Glomerular endothelial cell (primary cell): ENCODE measurements around the gene EPN2. TPM values are rescaled to one million over a fixed set of nuclear protein-coding genes. Genes with fewer than 3 reads are reported as not detected.

Source experiments
- DNase-seq: peaks from one replicate; pipeline ENCODE4 v3.0.0-alpha.2; 2011; ENCODE audit warnings: low read depth, low spot score; ENCODE audit errors: extremely low read depth
- total RNA-seq: library from RNA; depleted of rRNA; stranded (reverse); fragments of >200 nt; gene quantifications from 2 replicates; pipeline ENCODE4 v1.2.3, GENCODE V29; 2015

EPN2 gene
- total RNA-seq, 1 donor from 2014 or later = 53.4 TPM

DNA sequence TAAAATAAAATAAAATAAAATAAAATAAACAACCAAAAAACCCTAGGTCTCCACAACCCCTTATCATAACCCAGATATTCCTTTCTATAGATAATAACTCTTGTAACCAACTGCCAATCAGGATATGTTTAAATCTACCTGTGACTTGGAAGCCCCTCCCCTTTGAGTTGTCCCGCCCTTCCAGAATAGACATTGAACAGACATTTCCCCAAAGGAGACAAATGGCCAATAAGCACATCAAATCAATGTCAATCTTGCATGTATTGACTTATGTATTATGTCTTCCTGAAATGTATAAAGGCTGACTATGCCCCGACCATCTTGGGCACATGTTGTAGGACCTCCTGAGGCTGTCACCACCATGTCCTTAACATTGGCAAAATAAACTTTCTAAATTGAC lies 139.6 kb downstream of the EPN2 start:
- DNase-seq = no peak

DNA sequence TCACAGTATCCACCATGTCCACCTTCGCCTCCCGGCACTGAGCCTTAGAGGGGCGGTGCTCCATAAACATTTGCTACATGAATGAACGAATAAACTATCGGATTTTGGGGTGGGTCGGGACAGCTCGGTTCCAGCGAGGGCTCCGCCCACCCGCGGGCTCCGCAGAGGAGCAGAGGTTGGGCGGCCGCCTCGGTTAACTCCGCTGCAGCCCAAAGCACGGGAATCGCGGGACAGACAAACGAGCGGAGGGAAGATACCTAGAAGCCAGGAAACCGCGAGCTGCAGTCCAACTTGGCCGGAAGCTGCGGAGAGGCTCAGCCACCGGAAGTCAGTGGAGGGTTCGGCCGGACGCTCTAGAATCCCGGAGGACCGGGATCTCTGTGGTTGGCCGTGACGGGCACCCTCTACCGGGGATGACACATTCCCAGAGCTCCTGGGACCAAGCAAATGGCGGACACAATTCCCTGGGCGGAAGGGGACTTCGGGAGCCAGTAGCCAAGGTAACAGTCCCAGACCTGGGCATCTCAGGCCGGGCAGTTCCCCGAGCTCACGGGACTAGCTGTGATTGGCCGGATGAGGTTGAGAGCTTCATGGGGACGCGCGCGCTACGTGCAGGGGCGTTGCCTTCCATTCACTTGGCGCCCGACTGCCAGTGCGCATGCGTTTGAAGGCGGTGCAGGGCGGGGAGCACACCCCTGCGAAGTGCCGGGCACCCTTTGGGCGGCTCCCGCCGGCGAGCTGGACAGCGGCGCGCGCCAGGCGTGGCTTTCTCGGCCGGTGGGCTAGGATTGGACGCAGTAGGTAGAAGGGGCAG lies 140.6 kb downstream of the EPN2 start:
- peak; percentile 80 for DNase-seq

DNA sequence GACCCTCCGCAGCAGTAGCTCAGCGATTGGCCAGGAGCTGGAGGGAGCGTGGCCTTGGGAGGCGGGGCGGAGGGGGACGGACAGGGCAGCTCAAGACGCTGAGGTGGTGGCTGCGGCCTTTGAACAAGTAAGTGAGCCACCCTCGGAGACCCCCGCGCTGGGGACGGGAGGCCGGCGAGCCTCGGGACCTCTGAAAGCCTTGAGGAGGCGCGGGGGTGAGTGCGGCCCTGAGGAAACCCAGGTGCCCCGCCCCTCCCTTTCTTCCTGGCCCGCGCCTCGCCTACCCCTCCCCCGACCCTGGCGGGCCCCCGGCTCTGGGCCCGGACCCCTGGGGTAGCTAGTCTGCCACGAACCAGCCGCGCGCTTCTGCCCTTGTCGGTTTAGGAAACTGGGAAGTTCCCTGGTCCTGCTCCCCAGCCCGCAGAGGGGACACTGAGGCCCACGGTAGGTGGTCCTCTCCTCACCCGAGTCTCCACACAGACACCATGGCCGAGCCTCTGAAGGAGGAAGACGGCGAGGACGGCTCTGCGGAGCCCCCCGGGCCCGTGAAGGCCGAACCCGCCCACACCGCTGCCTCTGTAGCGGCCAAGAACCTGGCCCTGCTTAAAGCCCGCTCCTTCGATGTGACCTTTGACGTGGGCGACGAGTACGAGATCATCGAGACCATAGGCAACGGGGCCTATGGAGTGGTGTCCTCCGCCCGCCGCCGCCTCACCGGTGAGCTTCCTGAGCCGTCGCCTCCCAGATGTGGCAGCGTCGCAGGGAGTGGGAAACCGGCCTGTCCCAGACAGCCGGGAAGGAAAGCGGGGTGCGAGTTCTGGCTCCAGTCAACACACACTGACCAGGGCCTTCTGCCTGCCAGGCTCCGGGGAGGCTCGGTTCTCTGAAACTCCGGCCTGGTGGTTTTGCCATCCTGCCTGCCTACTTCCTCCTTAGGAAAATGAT lies 141.5 kb downstream of the EPN2 start, which contains the start of gene MAPK7:
Gene MAPK7, plus strand, starts transcription at position 83 of the 945 bp plus-strand sequence. Its CDS starts 403 bp downstream, at position 486.
- no peak for DNase-seq

DNA sequence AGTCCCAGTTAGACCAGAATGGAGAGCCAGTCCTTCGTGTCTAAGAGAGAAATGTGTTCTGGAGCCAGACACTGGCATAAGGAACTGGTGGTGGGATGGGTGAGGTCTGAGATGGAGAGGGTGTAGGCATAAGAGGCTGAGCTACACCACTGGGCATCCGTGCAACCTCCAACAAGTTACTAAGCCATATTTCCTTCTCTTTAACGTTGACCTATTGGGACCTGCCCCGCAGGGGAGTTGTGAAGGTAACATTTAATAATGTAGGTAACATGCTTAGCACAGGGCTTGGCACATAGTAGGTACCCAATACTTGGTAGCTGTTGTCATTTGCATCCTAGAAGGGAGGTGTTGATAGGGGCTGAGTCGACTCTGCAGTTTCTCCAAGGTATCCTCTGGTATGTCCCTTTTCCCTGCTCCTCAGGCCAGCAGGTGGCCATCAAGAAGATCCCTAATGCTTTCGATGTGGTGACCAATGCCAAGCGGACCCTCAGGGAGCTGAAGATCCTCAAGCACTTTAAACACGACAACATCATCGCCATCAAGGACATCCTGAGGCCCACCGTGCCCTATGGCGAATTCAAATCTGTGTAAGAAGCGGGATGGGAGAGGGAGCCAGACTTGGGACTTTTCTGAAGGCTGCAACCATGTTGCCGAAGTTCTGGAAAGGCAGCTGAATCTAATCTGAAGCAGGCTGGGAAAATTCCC lies 142.3 kb downstream of the EPN2 start:
- no peak for DNase-seq

DNA sequence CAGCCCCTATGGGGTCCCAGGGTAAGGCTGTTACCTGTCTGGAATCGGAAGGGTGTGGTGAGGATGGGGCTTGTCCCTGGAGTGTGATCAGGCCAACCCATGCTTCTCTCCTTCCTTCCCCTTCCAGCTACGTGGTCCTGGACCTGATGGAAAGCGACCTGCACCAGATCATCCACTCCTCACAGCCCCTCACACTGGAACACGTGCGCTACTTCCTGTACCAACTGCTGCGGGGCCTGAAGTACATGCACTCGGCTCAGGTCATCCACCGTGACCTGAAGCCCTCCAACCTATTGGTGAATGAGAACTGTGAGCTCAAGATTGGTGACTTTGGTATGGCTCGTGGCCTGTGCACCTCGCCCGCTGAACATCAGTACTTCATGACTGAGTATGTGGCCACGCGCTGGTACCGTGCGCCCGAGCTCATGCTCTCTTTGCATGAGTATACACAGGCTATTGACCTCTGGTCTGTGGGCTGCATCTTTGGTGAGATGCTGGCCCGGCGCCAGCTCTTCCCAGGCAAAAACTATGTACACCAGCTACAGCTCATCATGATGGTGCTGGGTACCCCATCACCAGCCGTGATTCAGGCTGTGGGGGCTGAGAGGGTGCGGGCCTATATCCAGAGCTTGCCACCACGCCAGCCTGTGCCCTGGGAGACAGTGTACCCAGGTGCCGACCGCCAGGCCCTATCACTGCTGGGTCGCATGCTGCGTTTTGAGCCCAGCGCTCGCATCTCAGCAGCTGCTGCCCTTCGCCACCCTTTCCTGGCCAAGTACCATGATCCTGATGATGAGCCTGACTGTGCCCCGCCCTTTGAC lies 143.5 kb downstream of the EPN2 start:
- no peak for DNase-seq

DNA sequence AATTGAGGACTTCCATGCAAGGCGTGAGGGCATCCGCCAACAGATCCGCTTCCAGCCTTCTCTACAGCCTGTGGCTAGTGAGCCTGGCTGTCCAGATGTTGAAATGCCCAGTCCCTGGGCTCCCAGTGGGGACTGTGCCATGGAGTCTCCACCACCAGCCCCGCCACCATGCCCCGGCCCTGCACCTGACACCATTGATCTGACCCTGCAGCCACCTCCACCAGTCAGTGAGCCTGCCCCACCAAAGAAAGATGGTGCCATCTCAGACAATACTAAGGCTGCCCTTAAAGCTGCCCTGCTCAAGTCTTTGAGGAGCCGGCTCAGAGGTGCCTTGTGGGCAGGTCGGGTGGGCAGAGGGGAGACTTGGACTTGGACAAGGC lies 144.2 kb downstream of the EPN2 start:
- no peak for DNase-seq

DNA sequence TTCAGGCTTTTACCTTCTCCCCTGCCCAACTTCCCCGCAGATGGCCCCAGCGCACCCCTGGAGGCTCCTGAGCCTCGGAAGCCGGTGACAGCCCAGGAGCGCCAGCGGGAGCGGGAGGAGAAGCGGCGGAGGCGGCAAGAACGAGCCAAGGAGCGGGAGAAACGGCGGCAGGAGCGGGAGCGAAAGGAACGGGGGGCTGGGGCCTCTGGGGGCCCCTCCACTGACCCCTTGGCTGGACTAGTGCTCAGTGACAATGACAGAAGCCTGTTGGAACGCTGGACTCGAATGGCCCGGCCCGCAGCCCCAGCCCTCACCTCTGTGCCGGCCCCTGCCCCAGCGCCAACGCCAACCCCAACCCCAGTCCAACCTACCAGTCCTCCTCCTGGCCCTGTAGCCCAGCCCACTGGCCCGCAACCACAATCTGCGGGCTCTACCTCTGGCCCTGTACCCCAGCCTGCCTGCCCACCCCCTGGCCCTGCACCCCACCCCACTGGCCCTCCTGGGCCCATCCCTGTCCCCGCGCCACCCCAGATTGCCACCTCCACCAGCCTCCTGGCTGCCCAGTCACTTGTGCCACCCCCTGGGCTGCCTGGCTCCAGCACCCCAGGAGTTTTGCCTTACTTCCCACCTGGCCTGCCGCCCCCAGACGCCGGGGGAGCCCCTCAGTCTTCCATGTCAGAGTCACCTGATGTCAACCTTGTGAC lies 144.7 kb downstream of the EPN2 start:
- no peak for DNase-seq

DNA sequence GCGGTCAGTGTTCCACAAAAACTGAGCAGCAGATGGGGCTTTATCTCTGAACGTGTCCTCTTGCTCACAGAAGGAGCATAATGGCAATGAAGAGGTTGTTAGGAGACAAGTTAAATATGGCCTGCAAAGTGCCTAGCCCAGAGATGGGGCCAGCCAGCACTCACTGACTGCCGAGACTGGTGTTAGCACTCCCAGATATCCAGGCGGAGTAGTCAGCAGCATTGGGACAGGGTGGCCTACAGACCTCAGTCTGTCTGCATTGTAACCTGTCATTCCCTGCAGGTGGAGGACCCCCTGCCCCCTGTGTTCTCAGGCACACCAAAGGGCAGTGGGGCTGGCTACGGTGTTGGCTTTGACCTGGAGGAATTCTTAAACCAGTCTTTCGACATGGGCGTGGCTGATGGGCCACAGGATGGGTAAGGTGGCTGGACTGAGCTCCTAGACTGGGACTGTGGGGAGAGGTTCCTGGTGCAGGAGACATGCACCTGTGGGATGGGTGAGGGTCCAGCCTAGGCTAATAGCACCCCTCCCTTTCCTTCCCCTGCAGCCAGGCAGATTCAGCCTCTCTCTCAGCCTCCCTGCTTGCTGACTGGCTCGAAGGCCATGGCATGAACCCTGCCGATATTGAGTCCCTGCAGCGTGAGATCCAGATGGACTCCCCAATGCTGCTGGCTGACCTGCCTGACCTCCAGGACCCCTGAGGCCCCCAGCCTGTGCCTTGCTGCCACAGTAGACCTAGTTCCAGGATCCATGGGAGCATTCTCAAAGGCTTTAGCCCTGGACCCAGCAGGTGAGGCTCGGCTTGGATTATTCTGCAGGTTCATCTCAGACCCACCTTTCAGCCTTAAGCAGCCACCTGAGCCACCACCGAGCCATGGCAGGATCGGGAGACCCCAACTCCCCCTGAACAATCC lies 145.6 kb downstream of the EPN2 start:
- no peak for DNase-seq

DNA sequence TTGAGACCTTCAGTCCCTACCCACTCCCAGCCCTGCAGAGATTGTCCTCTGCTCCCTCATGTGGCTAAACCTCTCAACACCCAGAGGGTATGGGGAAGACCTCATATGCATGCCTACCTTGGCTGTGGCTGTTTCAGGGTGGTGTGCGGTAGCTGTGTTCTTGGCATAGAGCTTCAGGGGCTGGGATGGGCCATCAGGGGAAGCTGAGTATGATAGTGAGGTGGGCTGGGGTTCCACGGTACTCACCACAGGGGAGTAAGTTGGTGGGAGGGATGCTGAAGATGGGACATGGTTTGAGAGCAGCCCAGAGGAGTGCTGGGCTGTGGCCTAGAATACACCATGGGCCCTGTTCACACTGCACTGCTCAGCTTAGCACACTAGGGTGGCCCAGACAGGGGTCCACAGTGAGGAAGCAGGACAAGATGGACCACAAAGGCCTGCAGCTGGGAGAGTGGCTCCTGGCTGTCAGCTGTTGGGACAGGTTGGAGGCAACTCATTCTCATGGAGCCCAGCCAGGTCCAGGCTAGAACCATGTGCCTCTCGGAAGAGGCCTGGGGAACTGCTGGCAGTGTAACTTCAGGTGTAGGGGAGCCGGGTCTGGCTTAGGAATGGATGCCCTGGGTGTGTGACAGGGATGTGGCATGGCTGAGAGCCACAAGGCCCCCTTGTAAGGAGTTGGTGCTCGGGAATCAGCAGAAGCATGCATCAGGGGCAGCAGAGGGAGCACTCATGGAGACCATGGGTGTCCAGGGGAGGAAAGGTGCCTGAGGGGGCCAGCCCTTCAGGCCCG lies 146.7 kb downstream of the EPN2 start:
- no peak for DNase-seq

DNA sequence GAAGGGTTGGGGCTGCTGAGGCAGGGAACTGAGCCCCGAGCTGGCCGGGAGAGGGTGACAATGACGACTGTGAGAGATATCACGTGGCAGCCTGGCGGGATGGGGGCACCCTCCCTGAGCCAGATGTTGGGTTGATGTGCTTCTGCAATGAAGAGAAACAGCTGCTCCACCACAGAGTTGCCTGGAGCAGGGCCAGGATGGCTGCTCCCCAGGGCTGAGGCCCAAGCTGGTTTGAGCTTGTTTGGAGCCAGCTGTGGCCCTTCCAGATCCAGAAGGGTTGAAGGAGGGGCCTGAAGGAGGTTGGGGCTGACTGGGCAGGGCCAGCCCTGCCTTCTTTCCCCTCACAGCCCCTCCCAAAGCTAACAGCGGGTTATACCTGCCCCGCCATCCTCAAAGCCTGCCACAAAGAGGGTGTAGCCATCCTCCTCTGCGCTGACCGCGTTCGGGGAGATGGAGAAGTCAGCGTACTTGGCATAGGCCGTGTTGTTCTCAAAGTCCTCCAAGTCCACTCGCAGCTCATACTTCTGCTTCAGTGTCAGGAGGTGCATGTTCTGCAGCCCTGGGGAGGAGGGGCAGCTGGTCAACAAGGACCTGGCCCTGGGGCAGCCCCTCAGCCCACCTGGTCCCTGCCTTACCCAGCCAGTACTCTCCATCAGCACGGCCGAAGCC lies 147.7 kb downstream of the EPN2 start:
- DNase-seq = no peak

DNA sequence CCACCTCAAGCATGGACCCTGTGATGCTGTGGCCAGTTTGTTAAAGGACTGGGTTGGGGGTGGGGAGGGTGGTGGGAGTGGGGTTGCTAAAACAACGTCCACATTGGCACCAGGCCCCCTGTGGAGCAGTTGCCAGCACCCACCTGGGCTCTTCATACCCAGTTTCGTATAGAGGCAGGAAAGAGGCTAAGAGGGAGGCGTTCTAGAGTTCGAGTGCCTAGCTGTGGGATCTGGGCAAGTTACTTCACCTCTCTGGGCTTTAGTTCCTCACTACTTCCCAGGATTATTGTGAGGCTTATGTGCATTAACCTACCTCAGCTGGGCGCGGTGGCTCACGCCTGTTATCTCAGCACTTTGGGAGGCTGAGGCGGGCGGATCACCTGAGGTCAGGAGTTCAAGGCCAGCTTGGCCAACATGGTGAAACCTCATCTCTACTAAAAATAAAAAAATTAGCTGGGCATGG lies 148.4 kb downstream of the EPN2 start:
- DNase-seq = no peak

Other genes with a start within 250 kb of the EPN2 start
- 12.6 and 12.8 TPM in 2 replicates for gene FAM83G, start 232.6 kb upstream of the EPN2 start, total RNA-seq
- gene GRAP, start 190.4 kb upstream of the EPN2 start, total RNA-seq = 77.6 and 87.3 TPM in 2 replicates
- gene GRAPL, start 109.8 kb upstream of the EPN2 start, total RNA-seq = 5.7 and 58.6 TPM in 2 replicates
- 20.0 and 22.6 TPM in 2 replicates for gene B9D1, start 125.4 kb downstream of the EPN2 start, total RNA-seq
- gene MAPK7, start 141.1 kb downstream of the EPN2 start, total RNA-seq = 24.9 and 36.8 TPM in 2 replicates
- gene MFAP4, start 149.8 kb downstream of the EPN2 start, total RNA-seq = not detected in 2 replicates
- 0.12 TPM in 1 of 2 replicates, not detected in the other for gene RNF112, start 173.9 kb downstream of the EPN2 start, total RNA-seq